DMS79 (cell line): ENCODE data around the gene FDX1.

Experiments used
- DNase-seq: peaks from one replicate; lab custom pipeline; 2025; lab: John Stamatoyannopoulos, UW

Gene FDX1

DNA sequence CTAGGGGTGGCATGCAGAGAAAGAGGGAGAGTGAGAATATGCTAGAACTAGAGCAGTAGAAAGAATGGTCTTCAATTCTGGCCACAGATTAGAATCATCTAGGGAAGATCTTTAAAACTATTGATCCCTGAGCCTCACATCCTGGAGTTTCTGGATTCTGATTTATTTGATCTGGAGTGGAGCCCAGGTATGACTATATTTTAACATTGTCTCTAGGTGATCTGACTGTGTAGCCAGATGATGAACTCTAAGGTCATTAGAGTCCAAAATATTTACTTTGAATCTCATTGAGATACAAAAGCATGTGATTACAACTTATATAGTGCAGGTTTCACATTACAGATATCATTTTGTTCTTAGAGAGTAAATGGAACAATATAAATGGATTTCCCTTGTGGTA, 79.7 kb downstream of the FDX1 start:
- DNase-seq: no peak

DNA sequence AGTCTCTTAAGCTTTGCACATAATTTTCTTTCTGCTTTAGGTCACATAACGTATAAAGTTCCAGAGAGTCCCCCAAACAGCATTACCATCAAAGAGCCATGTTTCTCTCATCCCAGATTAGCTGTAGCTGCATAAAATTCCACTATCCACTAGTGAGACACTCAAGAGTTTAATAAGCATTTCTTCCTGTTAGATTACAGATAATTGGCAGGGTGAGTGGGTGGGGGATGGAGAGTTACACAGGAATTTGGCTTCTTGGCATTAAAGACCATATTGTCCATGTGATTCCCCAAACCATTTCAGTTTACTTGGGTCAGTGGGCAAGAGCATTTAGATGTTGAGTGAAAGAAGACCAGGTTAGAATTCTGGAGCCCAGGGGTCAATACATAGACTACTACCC, 82.3 kb downstream of the FDX1 start:
- DNase-seq: no peak

DNA sequence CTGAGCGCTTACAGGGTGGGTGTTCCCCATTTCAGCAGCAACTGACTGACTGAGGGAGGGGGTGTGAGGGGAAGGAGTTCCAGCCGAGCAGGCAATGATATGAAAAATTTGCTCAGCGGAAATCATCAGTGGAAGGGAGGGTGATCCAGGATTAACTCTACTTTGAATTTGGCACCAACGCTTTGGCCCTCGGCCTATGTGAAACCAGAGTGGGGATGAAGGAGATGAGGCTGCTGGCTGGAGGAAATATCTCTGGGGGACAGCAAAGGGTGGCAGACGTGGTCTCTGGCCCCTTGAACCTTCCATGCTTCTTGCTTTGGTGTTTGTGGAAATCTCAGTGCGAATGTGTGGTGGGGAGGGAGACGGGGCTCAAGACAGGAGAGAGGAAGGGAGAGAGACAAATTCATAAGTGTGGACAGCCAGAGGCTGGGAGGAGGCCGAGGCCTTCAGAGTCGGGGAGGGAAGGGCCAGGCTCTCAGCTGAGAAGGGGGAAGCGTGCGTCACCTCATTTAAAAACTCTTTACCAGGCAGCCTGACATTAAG, 83.6 kb downstream of the FDX1 start:
- no peak for DNase-seq

DNA sequence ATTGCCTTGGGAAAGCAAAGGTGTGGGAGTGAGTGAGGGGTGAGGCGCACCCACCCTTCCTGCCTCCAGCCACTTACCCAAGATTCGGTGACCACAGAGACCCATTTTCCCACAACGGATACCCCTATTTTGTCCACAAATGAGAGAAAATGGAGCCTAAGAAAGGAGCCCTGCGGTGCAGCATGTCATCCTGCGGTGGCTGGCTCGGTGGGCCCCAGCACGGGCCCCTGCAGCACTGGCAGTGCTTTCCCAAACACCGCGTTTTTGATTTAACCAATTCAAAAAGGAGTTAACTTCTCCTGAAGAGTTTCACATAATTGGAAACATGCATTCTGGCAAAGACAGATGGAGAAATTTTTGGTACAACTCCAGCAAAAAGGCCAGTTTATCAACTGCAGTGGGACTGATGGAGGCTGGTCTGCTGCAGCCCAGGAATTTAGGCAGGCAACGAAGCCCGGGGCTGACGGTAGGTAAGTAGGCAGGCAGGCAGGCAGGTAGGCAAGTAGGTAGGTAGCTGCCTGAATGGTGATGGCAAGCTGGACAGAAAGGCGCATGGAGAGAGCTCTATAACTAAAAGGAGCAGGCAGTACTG, 84.2 kb downstream of the FDX1 start:
- DNase-seq: no peak
